Epithelial cell of esophagus (primary cell): ENCODE measurements around the gene MYO1A.

Experiments used
- DNase-seq: peaks from one replicate; pipeline ENCODE4 v3.0.0; 2010; ENCODE audit warnings: low read depth
- H3K4me3 ChIP-seq: 2 replicates; pipeline ENCODE4 v1.5.1; 2011; ENCODE audit warnings: mild to moderate bottlenecking, low read length, control low read depth
- TF ChIP-seq, protein P1 (sequence below): IDR thresholded peaks from 2 replicates; pipeline ENCODE4 v1.5.1; 2011; ENCODE audit warnings: low read depth, mild to moderate bottlenecking, low read length, control low read depth, inconsistent platforms; ENCODE audit not compliant: insufficient read depth; ENCODE audit errors: missing control alignments

MYO1A gene

DNA sequence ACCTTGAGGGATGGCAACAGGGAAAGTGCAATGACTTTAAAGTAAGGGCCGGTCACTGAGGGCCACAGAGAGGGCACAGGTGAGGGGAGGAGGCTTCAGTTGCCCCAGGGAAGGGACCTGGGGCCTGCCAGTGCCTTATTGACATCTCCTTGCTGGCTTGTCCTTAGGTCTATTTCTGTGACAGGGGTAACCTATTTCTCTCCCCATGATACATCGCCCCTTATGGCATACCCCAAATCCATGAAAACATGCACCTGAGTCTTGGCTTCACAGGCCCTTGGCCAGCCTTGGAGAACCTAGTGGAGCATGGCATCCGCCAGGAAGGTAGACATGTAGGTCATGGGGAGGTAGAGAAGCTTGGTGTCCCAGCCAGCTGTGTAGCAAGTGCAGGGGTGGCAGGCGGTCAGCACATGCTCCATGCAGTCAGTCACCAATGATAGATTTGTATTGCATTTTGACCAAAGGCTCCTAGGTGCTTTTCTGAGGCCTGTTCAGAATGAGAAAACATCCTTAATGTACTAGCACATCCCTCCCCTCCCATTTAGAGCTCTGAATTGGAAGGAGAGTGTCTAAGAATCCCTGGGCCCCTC is 68.9 kb downstream of the MYO1A start:
- TF ChIP-seq, protein P1, sequence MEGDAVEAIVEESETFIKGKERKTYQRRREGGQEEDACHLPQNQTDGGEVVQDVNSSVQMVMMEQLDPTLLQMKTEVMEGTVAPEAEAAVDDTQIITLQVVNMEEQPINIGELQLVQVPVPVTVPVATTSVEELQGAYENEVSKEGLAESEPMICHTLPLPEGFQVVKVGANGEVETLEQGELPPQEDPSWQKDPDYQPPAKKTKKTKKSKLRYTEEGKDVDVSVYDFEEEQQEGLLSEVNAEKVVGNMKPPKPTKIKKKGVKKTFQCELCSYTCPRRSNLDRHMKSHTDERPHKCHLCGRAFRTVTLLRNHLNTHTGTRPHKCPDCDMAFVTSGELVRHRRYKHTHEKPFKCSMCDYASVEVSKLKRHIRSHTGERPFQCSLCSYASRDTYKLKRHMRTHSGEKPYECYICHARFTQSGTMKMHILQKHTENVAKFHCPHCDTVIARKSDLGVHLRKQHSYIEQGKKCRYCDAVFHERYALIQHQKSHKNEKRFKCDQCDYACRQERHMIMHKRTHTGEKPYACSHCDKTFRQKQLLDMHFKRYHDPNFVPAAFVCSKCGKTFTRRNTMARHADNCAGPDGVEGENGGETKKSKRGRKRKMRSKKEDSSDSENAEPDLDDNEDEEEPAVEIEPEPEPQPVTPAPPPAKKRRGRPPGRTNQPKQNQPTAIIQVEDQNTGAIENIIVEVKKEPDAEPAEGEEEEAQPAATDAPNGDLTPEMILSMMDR, result no peak
- no peak overlapping the region for H3K4me3 ChIP-seq
- no peak for DNase-seq

DNA sequence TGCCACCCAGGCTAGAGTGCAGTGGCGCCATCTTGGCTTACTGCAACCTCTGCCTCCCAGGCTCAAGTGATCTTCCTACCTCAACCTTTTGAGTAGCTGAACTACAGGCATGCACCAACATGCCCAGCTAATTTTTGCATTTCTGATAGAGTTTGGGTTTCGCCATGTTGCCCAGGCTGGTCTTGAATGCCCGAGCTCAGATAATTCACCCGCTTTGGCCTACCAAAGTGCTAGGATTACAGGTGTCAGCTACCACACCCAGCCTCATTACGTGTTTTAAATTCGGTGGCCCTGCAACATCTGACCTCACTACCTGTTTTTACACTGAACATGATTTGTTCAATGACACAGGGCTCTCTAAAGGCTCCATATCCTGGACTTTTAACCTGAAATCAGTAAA is 69.7 kb downstream of the MYO1A start:
- TF ChIP-seq, protein P1, result no peak
- H3K4me3 ChIP-seq, result no peak overlapping the region
- peak; percentile 46 for DNase-seq

DNA sequence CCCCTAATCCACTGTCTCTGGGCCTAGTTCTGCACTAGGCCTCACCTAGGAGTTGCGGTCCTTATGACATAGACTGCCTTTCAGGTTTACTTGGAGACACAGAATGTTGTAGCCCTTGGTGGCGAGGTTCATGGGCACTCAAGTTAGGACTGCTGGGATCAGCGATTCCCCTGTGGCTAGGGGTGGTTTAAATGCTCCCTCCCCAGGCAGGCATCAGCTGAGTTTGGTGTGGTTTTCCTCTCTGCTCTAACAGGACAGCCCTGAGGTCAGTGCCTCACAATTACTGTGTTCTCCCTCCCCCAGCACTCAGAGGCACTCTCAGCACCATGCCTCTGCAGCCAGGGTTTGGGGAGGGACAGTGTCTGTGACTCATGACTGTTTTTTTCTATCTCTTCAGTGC is 70.3 kb downstream of the MYO1A start:
- TF ChIP-seq, protein P1, result no peak
- H3K4me3 ChIP-seq, result no peak overlapping the region
- DNase-seq, result peak; percentile 36
